ENCODE measurements around the gene LTBP2. TPM values are rescaled to one million over a fixed set of nuclear protein-coding genes. Genes with fewer than 3 reads are reported as not detected.

The LTBP2 gene
- total RNA-seq, 4 donors from 2014 or later, result 19.8 to 51.9 (median 28.8) TPM

GRCh38 chr14:74515891-74516412, 96.1 kb downstream of the LTBP2 start:
- no peaks in the 10 kb centered on the region for H3K9me3 ChIP-seq
- H3K4me1 ChIP-seq, result no peaks in the 10 kb centered on the region
- intact Hi-C loops (cut with DNase I; ENCODE audit: low total_unique reads) (no loop called here), in situ Hi-C loops (cut with MboI; ENCODE audit: low sequenced_read_pairs in 4 of 4) (no loop called here)
- DNase-seq (no peak), ATAC-seq (no peak)
- no peak overlapping the region for H3K4me3 ChIP-seq
- TF ChIP-seq POLR2A (IDR thresholded peaks at IDR 0.05) (no peak), CTCF (IDR thresholded peaks at IDR 0.05 in 4 of 5, conservative IDR thresholded peaks at IDR 0.05 in 1 of 5) (no peak)
- H3K36me3 ChIP-seq, result no peaks in the 10 kb centered on the region
- no peak overlapping the region for H3K27ac ChIP-seq
- H3K27me3 ChIP-seq, result no peaks in the 10 kb centered on the region

GRCh38 chr14:74514471-74514941, 97.5 kb downstream of the LTBP2 start:
- Histone ChIP-seq H3K36me3 (no peaks in the 10 kb centered on the region), H3K27me3 (no peaks in the 10 kb centered on the region), H3K4me1 (no peaks in the 10 kb centered on the region), H3K4me3 (no peak overlapping the region), H3K27ac (no peak overlapping the region), H3K9me3 (no peaks in the 10 kb centered on the region)
- peak in 1 of 2 donors; percentile 43 for ATAC-seq
- TF ChIP-seq CTCF (IDR thresholded peaks at IDR 0.05 in 4 of 5, conservative IDR thresholded peaks at IDR 0.05 in 1 of 5), result no peak
- TF ChIP-seq POLR2A (IDR thresholded peaks at IDR 0.05), result no peak
- in situ Hi-C loops (cut with MboI; ENCODE audit: low sequenced_read_pairs in 4 of 4) (no loop called here), intact Hi-C loops (cut with DNase I; ENCODE audit: low total_unique reads) (no loop called here)
- peak in 1 of 2 donors; percentile 35 for DNase-seq

GRCh38 chr14:74511966-74512830, 99.8 kb downstream of the LTBP2 start:
- TF ChIP-seq POLR2A (IDR thresholded peaks at IDR 0.05), result no peak
- TF ChIP-seq CTCF (IDR thresholded peaks at IDR 0.05 in 4 of 5, conservative IDR thresholded peaks at IDR 0.05 in 1 of 5), result no peak
- H3K27me3 ChIP-seq, result no peaks in the 10 kb centered on the region
- DNase-seq, result no peak
- intact Hi-C loops (cut with DNase I; ENCODE audit: low total_unique reads), result no loop called here
- no peaks in the 10 kb centered on the region for H3K9me3 ChIP-seq
- no peak overlapping the region for H3K27ac ChIP-seq
- in situ Hi-C loops (cut with MboI; ENCODE audit: low sequenced_read_pairs in 4 of 4), result no loop called here
- no peaks in the 10 kb centered on the region for H3K36me3 ChIP-seq
- H3K4me1 ChIP-seq, result no peaks in the 10 kb centered on the region
- H3K4me3 ChIP-seq, result no peak overlapping the region
- no peak for ATAC-seq

GRCh38 chr14:74510959-74511409, 101.1 kb downstream of the LTBP2 start:
- Histone ChIP-seq H3K4me1 (no peaks in the 10 kb centered on the region), H3K27ac (no peak overlapping the region), H3K27me3 (no peaks in the 10 kb centered on the region), H3K36me3 (no peaks in the 10 kb centered on the region), H3K9me3 (no peaks in the 10 kb centered on the region), H3K4me3 (no peak overlapping the region)
- TF ChIP-seq POLR2A (IDR thresholded peaks at IDR 0.05), result no peak
- no peak for TF ChIP-seq CTCF (IDR thresholded peaks at IDR 0.05 in 4 of 5, conservative IDR thresholded peaks at IDR 0.05 in 1 of 5)
- DNase-seq (no peak), ATAC-seq (no peak)
- intact Hi-C loops (cut with DNase I; ENCODE audit: low total_unique reads), result no loop called here
- in situ Hi-C loops (cut with MboI; ENCODE audit: low sequenced_read_pairs in 4 of 4), result no loop called here
